ENCODE measurements around the gene ADARB1.

DNA sequence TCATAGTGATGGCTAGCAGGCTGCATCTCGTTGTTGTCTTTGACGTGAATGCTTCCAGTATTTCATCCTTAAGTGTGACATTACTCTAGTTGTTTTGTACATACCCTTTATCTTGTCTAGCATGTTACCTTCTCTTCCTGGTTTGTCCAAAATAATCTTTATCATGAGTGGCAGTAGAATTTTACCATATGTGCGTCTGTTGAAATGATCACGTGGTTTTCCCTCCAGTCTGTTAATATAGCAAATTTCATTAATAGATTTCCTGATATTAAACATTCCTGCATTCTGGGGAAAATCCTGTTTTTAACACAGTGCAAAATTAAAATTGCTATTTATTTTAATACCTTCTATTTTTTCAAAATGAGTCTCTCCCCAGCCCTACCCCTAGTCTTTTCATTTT is 15.6 kb downstream of the ADARB1 start:
- TF ChIP-seq, protein P1, sequence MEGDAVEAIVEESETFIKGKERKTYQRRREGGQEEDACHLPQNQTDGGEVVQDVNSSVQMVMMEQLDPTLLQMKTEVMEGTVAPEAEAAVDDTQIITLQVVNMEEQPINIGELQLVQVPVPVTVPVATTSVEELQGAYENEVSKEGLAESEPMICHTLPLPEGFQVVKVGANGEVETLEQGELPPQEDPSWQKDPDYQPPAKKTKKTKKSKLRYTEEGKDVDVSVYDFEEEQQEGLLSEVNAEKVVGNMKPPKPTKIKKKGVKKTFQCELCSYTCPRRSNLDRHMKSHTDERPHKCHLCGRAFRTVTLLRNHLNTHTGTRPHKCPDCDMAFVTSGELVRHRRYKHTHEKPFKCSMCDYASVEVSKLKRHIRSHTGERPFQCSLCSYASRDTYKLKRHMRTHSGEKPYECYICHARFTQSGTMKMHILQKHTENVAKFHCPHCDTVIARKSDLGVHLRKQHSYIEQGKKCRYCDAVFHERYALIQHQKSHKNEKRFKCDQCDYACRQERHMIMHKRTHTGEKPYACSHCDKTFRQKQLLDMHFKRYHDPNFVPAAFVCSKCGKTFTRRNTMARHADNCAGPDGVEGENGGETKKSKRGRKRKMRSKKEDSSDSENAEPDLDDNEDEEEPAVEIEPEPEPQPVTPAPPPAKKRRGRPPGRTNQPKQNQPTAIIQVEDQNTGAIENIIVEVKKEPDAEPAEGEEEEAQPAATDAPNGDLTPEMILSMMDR (IDR thresholded peaks at IDR 0.05) = no peak
- TF ChIP-seq, protein P2, sequence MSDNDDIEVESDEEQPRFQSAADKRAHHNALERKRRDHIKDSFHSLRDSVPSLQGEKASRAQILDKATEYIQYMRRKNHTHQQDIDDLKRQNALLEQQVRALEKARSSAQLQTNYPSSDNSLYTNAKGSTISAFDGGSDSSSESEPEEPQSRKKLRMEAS (IDR thresholded peaks at IDR 0.05; ENCODE audit: low read depth) = no peak
- no peak for TF ChIP-seq RCOR1 (IDR thresholded peaks at IDR 0.05; ENCODE audit: low read length)
- TF ChIP-seq FOXM1 (IDR thresholded peaks at IDR 0.05; ENCODE audit: low read depth) = no peak
- no peak for TF ChIP-seq POLR2AphosphoS5 (IDR thresholded peaks at IDR 0.05; ENCODE audit: low read depth, low read length)
- TF ChIP-seq, protein P3, sequence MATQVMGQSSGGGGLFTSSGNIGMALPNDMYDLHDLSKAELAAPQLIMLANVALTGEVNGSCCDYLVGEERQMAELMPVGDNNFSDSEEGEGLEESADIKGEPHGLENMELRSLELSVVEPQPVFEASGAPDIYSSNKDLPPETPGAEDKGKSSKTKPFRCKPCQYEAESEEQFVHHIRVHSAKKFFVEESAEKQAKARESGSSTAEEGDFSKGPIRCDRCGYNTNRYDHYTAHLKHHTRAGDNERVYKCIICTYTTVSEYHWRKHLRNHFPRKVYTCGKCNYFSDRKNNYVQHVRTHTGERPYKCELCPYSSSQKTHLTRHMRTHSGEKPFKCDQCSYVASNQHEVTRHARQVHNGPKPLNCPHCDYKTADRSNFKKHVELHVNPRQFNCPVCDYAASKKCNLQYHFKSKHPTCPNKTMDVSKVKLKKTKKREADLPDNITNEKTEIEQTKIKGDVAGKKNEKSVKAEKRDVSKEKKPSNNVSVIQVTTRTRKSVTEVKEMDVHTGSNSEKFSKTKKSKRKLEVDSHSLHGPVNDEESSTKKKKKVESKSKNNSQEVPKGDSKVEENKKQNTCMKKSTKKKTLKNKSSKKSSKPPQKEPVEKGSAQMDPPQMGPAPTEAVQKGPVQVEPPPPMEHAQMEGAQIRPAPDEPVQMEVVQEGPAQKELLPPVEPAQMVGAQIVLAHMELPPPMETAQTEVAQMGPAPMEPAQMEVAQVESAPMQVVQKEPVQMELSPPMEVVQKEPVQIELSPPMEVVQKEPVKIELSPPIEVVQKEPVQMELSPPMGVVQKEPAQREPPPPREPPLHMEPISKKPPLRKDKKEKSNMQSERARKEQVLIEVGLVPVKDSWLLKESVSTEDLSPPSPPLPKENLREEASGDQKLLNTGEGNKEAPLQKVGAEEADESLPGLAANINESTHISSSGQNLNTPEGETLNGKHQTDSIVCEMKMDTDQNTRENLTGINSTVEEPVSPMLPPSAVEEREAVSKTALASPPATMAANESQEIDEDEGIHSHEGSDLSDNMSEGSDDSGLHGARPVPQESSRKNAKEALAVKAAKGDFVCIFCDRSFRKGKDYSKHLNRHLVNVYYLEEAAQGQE (IDR thresholded peaks at IDR 0.05; ENCODE audit: low read depth, low read length) = no peak
- TF ChIP-seq SIN3A (IDR thresholded peaks at IDR 0.05; ENCODE audit: borderline replicate concordance, low read depth, low read length) = no peak
- no peak for TF ChIP-seq RAD21 (IDR thresholded peaks at IDR 0.05; ENCODE audit: low read length)
- TF ChIP-seq NFIC (IDR thresholded peaks at IDR 0.05; ENCODE audit: borderline replicate concordance) = no peak
- no peak for TF ChIP-seq TCF12 (IDR thresholded peaks at IDR 0.05)
- TF ChIP-seq GATA2 (CRISPR knock-in tag; IDR thresholded peaks at IDR 0.05) = no peak
